VCaP (cell line): ENCODE results near the gene INAVA.
"Not testable (repeated sequence)": the region's sequence is repeated elsewhere in the genome, so short reads cannot be mapped to it uniquely, and the experiment has no call there.

Experiments
- H3K27ac ChIP-seq: fragments of 450-650 bp; 2 replicates; pipeline ENCODE4 v1.5.1; 2017
- TF ChIP-seq, protein P1 (sequence below): fragments of 450-650 bp; conservative IDR thresholded peaks from 2 replicates; pipeline ENCODE4 v1.5.1; 2017; ENCODE audit warnings: mild to moderate bottlenecking, moderate library complexity

Gene INAVA

DNA sequence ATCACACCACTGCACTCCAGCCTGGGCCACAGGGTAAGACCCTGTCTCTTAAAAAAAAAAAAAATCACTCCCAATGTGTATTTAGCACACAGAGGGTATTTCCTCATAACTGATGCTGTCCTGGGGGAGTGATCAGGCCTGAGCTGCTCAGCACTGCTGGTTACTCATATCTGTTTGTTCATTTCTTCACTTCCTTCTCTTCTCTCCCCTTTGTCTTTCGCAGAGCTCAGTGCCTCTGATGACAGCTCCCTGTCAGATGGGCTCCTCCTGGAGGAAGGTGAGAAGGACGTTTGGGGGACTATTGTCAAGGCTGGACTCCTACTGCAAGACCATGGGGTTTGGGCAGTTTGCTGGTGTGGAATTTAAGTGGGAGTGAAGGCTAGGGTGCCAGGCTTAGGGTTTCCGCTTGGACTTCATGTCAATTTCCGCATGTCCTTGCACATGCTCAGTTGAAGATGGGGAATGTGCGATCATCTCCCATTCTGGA is 13.0 kb downstream of the INAVA start:
- TF ChIP-seq, protein P1, sequence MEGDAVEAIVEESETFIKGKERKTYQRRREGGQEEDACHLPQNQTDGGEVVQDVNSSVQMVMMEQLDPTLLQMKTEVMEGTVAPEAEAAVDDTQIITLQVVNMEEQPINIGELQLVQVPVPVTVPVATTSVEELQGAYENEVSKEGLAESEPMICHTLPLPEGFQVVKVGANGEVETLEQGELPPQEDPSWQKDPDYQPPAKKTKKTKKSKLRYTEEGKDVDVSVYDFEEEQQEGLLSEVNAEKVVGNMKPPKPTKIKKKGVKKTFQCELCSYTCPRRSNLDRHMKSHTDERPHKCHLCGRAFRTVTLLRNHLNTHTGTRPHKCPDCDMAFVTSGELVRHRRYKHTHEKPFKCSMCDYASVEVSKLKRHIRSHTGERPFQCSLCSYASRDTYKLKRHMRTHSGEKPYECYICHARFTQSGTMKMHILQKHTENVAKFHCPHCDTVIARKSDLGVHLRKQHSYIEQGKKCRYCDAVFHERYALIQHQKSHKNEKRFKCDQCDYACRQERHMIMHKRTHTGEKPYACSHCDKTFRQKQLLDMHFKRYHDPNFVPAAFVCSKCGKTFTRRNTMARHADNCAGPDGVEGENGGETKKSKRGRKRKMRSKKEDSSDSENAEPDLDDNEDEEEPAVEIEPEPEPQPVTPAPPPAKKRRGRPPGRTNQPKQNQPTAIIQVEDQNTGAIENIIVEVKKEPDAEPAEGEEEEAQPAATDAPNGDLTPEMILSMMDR = no peak
- H3K27ac ChIP-seq = no peak overlapping the region

DNA sequence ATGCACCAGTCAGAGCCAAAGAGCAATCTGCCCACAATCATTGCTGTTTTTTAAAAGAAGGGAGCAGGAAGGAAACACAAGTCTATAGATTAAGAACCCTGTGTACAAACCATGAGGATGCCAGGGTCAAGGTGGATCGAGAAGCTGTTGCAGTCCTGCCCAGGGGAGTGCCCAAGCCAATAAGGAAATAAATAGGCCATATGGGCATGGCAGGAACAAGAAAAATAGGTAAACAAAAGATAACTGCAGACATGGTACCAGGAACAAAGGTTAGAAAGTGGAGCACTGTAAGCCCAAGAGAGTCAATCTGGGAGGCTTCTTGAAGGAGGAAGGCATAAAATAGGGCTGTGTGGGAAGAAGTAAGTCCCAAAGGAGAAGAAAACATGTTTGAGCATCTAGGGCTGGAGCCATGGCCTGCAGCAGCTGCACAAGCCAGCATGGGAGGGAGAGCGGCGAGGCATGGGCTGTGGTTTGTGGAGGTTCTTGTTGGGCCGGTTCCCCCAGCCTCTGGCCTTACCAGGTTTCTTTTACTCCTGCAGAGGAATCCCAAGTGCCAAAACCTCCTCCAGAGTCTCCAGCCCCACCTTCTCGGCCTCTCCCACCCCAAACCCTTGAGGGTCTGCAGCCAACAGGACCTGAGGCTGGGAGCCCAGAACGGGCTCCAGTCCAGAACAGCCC is 13.6 kb downstream of the INAVA start:
- no peak overlapping the region; the same call in 1 of the 2 replicates for H3K27ac ChIP-seq
- TF ChIP-seq, protein P1 = no peak

- TF ChIP-seq, protein P1 = no peak
- H3K27ac ChIP-seq = no peak overlapping the region; the same call in 1 of the 2 replicates
Observed at GRCh38 chr1:200909071-200909470, 14.4 kb downstream of the INAVA start.

- H3K27ac ChIP-seq = no peak overlapping the region
- TF ChIP-seq, protein P1 = no peak
Observed at GRCh38 chr1:200909757-200910239, 15.1 kb downstream of the INAVA start.

- H3K27ac ChIP-seq = no peak overlapping the region
- TF ChIP-seq, protein P1 = no peak
Observed at GRCh38 chr1:200911361-200911760, 16.7 kb downstream of the INAVA start.

GRCh38 chr1:200911936-200912335 is 17.2 kb downstream of the INAVA start:
- H3K27ac ChIP-seq = not testable (repeated sequence)

DNA sequence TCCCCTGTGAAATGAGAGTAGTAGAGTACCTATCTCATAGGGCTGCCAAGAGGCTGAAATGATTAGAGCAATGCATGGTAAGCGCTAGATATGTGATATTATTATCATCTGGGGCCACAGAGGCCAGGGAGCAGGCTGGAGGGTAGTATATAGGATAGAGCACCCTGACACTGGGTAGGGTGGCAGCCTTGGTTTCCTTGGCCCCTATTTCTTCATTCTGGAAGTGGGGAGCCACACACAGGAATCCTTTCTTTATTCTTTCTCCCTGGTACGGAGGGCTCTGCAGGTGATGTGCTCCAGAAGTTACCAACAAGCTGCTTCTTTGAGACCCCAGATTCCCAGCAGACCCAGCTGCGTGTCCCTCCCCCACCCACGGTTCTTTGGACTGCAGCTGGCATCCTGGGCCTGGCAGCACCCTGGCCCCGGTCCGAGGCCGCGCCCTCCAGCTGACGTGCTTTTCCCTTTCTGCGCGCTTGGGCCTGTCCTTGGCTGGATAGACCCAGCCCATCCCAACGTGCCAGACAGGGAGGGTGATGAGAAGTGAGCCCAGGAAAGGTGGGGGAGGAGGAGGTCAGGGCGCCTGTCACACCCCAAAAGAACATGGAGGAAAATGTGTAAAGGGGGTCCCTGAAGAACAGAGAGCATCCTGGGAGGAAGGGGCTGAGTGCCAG is 18.2 kb downstream of the INAVA start:
- TF ChIP-seq, protein P1 = no peak
- no peak overlapping the region for H3K27ac ChIP-seq

DNA sequence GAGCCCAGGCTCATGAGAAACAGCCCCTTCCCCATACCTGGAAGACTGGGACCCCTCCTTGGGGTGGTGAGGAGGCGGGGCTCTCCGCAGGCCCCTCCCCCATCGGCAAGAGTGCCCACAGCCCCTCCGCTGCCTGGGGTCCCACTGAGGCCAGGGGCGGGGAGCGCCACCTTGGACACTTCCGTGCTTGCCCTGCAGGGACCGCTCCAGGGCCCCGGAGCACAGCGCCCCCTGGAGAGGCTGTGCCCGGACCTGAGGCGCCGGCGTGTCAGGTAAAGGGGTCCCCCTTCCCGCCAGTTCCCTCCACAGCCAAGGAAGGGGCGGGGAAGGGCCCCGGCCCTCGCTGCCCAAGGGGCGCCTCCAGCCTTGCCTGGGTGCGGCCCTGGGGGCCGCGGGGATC is 21.5 kb downstream of the INAVA start:
- TF ChIP-seq, protein P1 = no peak
- H3K27ac ChIP-seq = no peak overlapping the region
